DMS79 (cell line): ENCODE data around the gene WEE1.
"Not testable (repeated sequence)": the region's sequence is repeated elsewhere in the genome, so short reads cannot be mapped to it uniquely, and the experiment has no call there.

Experiments used
- DNase-seq: peaks from one replicate; lab custom pipeline; 2025; lab: John Stamatoyannopoulos, UW

WEE1 gene

DNA sequence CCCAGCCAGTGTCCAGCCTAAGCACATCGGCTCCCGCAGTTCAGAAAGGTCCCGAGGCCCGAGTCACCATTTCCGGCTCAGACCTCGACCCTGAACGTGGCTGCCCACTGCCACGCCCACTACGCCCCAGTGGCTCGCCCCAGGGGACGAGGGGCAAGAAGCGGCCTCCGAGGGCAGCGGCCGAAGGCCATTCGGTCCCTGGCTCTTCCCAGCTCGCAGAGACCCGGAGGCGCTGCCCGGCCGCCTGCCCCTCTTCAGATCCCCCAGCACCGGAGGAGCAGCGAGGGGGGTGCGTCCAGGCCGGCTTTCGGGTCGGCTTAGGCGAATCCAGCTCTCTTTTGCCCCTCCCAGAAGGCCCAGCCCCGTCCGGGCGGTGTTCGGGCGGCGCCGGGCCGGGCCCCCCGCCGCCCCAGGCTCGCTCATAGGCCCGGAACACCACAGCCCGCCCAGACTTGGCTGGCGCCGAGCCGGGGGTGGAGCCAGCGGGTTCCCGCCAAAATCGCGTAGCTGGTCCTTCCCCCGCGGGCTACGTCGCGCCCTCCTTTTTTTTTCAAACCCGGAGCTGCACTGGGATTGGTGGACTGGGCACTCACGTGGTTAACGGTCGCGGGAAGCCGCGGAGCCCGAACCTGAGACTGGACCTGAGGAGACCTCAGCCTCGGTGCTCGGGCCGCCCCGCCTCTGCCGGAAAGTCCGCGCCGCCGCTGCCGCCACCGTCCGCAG, at the start of gene WEE1:
Gene WEE1 (plus strand): TSS at position 619 of the 723 bp plus-strand sequence. CDS start 264 bp downstream, outside the sequence.
- peak; percentile 92 for DNase-seq

DNA sequence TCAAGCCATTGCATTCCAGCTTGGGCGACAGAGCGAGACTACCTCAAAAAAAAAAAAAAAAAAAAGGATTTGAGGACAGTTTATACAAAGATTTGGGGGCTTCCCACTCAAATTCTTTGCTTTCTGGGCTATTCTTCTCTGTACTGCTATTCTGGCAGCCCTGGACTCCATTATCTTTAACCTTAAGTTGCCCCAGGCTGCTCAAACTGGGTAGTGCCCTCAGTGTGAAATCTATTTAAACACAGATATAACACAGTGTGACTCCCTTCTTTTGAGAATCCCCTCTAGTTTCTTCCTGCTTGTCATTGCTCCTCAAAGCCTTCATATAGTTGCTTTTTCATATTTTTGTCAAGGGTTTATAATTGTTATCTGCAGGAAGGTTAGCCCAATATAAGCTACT, 49.5 kb upstream of the WEE1 start:
- no peak for DNase-seq

DNA sequence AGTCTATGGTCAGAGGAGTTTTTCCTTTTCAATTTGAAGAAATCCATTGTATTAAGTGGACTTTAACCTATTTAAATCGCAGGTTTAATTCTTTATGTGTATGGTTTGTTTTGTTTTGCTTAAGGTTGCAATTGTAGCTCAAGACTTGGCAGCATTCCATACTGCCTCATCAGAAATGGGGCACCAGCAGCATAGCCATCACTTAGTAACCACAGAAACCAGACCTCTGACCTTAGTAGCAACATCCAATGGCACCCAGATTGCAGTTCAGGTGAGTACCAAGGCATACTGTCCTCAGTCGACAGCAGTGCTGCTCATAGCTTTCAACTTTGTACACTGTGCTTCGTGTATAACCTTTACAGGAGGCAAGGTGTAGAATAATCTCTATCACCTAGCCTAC, 48.4 kb upstream of the WEE1 start:
- DNase-seq: no peak

DNA sequence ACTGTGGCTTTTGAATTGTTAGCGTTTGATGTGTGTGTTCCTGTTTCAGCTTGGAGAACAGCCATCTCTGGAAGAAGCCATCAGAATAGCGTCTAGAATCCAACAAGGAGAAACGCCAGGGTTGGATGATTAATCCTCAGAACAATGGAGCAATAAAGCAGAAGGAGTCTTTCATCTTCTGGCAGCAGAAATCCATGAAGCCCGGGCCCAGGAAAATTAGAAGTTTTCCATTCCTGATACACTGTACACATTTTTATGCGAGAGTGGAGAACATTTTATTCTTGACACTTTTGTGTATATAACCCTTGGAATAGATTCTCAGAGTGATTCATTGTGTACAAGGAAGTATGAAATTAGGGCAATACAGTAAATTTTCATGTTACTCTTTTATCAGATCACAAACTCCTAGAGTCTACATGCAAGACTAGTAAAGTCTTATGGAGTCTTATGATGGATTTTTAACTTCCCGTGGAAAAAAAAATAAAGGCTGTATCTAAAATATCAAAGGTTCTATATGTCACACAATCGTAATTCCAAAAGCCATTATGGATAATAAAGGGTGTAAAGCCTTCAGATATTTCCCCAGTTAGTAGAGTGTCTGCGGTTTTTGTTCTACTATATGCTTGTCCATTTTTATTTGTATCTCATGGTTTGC, 45.9 kb upstream of the WEE1 start:
- no peak for DNase-seq

DNA sequence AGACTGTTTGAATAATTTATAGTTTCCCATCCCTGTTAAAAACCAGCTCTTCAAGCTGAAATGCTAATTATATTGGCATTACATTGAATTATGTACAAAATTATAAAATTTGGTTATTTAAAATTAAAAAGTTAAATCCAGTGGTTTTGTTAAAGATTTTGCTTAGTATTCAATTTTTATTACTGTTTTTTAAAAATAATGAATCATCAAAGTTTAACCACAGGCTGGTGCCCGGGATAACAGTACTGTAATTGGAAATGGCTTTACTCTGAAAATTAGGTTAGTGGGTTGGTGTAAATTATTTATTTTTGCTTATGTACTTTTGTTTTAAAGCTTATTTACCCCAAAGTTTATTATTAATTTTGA, 45.4 kb upstream of the WEE1 start:
- no peak for DNase-seq

DNA sequence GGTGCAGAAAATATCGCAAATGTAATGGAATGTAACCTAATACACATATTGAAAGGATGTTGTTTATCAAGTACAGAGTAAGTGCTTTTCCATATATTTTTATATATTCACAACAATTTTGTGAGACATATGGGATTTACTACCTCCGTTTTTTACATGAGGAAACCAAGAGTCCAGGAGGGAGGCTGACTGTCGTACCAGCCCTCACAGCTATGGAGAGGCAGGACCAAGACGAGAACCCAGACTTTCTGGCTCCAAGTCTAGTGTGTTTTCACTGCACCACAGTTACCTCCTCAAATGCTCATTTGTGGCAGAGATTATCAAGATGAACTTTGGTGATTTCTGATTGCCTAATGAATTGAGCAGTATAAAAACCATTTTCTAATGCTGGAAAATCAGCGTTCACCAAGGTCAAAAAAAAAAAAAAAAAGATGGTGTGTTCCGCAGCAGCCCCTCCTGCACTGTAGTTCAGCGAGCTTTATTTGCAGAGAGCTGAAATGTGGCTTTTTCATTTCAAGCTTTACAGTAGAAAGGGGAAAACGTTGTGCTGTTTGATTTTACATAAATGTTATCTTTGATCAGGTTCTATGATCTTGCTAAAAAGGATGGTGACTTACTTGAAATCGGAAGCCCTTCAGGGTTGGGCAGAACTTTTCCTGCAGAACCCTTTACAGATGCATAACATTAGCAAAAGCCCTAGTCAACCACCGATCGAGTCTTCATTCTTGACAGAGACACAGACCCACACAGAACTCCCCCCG, 44.7 kb upstream of the WEE1 start:
- DNase-seq: no peak

DNA sequence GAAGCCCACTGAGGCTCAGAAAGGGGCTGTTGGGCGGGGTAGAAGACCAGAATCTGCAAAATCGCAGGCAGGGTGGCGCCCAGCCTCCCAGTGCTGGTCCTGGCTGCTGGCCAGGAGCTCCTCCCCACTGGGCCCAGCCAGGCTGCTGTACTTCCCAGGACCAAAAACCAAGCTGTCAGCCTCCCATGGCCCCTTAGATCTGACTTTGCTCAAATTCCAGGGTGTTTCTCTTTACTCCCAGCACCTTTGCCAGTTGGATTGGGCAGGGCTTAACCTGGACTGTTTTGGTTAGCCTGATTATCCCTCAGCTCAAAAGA, 44.2 kb upstream of the WEE1 start:
- no peak for DNase-seq

DNA sequence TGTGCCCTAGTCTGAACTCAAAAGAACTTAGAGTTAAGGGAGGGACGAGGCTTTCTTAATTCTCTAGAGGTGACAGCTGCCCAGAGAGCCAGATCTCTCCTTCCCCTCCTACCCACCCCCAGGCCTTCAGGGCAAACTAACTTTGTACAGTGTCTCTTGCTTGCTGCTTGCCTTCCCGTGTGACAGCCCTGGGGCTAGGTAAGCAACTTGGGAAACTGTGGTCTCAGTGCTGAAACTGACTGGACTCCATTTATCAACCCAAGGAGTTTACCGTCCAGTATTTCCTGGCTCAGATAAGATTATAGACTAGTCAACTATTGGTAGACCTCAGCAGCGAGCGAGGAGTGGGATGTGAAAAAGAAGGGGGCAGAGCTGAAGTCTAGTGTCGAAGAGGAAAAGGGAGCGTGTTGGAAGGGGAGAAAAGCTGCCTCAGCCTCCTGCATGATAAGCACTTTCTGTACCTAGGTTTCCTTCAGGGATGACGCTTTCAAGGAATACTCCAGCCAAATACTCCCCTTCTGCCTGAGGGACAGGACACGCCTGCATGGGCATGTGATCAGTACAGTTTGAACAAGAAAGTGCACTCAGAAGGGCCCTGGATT, 43.3 kb upstream of the WEE1 start:
- DNase-seq: no peak

DNA sequence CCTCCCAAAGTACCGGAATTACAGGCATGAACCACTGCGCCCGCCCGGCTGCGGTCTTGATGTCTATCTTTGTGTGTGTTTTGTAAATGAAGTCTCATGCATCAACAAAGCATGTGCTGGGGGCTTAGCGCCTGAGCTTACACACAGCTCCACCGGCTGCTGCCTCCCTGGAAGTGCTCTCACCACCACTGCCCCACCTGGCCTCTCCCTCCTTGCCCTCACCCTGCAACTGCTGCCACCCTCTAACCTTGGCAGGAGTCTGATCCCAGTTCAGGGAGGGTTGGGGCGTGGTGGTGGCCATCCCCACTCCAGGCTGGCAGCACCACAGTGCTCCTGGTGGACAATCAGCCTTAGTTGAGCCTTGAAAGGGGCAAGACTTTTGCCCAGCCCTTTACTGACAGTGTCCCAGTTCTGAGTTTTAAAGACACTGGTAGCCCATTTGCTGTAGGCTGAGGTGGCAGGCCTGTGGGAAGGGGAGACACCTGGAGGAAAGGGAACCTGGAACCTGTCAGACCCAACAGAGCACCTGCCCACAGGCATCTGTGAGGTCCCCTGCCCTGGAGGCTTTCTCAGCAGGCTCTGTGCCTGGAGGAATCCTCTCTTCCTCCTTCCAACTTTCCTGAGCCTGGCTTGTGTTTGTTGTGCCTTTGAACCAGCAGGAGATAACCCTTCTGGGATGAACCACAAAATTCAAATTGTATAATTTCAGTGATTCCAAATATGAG, 42.4 kb upstream of the WEE1 start:
- DNase-seq: no peak

DNA sequence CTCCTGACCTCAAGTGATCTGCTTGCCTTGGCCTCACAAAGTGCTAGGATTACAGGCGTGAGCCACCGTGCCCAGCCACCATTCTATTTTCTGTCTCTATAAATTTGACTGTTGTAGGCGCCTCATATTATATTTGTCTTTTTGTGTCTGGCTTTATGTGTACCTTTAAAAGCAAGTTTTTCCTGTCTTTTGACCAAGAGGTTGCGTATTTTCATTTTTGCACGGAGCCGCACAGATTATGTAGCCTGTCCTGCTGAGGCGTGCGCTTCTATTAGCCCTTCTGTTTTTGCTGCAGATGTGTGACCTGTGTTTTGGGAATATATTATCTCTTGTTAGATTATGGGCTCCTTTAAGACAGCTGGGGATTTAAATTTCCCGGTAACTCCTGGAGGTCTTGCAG, 40.4 kb upstream of the WEE1 start:
- DNase-seq: no peak

DNA sequence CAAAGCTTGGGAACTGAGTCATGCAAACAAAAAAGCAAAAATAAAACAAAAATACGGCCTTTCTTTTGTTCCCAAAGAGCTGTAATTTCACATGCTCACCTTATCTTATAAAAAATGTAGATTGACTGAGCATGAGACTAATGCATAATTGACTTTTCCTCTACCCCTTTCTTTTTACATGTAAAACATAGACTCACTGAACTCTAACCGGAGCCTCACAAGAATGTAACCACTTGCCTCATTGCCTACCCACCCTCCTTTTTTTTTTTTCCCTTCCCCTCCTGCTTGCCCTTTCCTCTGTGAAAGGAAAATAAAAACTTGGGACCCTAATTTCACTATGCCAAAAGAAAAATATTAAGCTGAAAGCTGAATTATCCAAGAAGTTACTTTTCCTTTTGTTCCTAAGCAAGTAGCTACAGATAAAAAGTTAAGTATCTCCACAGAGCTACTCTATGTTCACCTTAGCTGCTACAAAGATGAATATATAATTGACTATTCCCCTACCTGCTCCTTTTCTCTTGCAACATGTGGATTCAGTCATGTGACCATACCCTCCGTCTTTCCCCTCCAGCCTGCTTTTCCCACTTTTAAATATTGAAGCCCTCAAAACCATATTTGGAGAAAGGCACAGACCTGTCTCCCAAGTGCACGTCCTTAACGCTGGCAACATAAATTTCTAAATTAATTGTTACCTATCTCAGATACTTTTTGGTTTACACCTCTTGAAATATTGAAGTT, 39.6 kb upstream of the WEE1 start:
- no peak for DNase-seq

DNA sequence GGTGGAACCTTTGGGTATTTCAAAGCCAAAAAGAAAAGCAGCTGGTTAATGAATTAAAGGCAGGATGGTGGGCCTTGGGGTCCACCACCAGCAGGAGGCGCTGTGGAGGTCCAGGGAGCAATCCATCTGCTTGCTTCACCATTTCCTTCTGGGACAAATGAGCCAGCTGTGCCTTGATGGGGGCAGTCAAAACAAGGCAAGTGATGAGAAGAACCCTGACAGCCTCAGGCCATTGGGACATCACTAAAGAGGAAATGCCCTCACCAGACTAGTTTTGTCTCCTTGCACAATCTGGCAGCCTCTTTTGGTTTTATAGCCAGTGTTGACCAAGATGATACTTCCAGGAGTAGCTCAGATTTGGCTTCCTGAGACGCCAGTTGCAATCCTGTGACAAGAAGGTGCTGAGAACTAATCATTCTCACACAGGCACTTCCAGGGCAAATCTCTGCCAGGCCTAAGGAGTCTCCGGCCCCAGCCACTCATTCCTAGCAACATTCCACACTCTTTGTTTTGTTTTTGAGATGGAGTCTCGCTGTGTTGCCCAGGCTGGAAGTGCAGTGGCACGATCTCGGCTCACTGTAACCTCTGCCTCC, 38.2 kb upstream of the WEE1 start:
- DNase-seq: no peak

DNA sequence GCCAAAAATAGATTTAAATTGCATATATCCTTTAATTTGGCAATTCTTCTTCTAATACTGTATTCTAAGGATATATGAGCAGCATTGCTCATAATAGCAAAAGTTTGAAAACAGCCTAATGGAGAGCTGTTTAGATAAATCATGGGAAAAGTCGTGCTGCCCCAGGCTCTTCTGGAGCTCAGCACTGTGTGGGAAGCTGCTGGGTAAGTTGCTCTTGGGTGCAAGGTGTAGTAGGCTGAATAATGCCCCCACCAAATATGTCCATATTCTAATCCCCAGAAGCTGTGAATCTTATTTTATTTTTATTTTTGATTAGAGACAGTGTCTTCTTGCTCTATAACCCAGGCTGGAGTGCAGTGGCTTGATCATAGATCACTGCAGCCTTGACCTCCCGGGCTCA, 34.9 kb upstream of the WEE1 start:
- no peak for DNase-seq

DNA sequence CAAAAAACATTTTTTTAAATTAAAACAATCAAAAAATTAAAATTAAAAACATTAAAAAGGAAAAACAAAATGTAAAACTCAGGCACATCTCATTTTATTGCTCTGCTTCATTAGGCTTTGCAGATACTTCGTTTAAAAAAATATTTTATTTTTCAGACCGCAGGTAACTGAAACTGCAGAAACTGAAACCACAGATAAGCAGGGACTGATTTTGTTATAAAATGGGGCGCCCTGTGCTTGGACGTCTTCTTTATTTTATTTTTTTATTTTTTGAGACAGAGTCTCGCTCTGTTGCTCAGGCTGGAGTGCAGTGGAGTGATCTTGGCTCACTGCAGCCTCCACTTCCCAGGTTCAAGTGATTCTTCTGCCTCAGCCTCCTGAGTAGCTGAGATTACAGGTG, 24.3 kb upstream of the WEE1 start:
- not testable (repeated sequence) for DNase-seq

DNA sequence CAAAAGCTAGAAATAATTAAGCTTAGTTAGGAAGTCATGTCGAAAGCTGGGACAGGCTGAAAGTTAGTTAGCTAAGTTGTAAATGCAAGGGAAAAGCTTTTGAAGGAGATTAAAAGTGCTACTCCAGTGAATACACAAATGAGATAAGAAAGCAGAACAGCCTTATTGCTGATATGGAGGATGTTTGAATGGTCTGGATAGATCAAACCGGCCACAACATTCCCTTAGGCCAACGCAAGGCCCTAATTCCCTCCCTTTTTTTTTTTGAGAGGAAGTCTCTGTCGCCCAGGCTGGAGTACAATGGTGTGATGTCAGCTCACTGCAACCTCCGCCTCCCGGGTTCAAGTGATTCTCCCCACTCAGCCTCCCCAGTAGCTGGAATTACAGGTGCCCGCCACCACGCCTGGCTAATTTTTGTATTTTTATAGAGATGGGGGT, 23.3 kb upstream of the WEE1 start:
- DNase-seq: no peak

DNA sequence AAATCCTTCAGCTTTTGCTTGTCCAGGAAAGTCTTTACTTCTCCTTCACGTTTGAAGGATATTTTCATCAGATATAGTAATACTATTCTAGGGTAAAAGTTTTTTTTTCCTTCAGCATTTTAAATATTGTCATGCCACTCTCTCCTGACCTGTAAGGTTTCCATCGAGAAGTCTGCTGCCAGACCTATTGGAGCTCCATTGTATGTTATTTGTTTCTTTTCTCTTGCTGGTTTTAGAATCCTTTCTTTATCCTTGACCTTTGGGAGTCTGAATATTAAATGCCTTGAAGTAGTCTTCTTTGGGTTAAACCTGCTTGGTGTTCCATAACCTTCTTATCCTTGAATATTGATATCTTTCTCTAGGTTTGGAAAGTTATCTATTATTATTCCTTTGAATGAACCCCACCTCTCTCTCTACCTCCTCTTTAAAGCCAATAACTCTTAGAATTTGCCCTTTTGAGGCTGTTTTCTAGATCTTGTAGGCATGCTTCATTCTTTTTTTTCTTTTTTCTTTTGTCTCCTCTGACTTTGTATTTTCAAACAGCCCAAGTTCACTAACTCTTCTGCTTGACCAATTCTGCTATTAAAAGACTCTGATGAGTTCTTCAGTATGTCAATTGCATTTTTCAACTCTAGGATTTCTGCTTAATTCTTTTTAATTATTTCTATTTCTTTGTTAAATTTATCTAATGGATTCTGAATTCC, 12.0 kb upstream of the WEE1 start:
- DNase-seq: no peak

DNA sequence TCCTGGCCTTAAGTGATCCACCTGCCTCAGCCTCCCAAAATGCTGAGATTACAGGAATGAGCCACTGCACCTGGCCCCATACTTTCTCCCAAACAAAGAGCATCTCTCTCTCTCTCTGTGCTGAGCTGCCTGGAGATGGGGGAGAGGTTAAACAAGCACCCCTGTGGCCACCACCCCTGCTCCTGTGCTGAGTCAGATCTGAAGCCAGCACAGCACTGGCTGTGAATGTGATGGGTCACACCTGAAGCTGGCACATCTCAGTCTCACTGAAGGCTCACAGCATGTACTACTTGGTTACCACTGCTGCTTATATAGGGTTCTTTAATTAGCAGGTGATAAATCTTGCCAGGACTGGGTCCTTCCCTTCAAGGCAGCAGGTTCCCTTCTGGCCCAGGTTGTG, 10.8 kb upstream of the WEE1 start:
- no peak for DNase-seq

DNA sequence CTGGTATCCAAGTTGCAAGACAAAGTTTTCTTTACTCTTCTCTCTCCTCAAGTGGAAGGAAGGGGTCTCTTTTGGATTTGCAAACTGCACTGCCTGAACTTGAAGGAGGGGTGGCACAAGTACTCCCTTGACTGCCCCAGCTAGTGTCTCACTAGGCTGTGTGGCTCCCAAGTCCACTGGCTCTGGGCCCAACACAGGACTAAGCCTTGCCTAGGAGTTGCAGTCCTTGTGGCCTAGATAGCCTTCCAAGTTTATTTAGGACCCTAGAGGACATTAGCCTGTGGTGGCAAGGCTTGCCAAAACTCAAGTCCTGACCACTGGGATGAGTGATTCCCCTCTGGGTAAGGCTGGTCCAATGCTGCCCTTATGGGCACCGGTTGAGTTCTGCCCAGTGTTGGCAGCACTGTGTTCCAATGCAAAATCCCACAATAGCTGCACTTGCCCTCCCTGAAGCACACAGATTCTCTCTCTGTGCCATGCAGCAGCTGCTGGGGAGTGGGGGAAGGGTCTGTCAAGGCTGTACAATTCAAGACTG, 10.2 kb upstream of the WEE1 start:
- no peak for DNase-seq

DNA sequence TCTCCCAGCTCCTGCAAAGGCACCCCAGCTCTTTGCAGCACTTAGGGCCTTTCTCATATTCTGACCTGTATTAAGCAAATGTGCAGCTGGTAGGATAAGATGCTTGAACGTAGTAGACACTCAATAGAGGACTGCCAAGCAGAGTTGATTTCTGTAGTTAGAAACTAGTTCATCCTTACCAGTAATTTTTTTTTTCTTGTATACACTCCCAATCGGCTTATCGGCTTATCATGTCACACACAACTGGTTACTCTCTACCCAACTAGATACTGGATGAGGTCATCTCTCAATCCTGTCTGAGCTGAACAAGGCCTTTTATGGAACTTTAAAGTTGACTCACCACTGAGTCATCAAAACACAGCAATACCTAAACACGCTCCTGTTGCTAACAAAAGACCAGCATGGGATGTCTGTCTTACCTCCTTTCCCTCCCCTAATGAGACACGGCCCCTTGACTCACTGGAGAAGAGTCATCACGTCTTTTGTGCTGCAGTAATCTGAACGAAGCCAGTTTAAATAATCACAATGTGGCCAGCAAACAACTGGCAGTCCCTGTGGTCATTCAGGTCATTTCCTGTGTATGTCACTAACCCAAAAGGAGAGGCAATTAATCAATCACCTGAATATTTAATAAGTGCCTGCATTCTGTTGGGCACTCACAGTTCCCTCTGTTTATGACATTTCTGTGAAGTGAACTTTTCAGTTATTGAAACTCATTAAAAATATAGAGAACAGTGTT, 7.5 kb upstream of the WEE1 start:
- no peak for DNase-seq
